ENCODE measurements around the gene PAGE2. TPM values are rescaled to one million over a fixed set of nuclear protein-coding genes. Genes with fewer than 3 reads are reported as not detected.
"Not testable (repeated sequence)": the region's sequence is repeated elsewhere in the genome, so short reads cannot be mapped to it uniquely, and the experiment has no call there.

PAGE2 gene
- polyA plus RNA-seq (2013, experiment 1 of 2): not detected
- not detected for polyA plus RNA-seq (2013, experiment 2 of 2)

GRCh38 chrX:55088795-55089489 lies at the start of gene PAGE2:
Gene PAGE2 (plus strand): TSS chrX:55089018. CDS start chrX:55090021, 1,003 bp downstream.
- 91 to 100% methylated on average over 3 to 9 of the region's 30 CpGs for WGBS, 2 experiments (ENCODE audit: insufficient coverage in 2 of 2)
- no peaks in the 10 kb centered on the region for H3K36me3 ChIP-seq (ENCODE audit: control insufficient read depth, insufficient read depth, low read length)
- H3K9me3 ChIP-seq (ENCODE audit: control insufficient read depth, low read length): no peaks in the 10 kb centered on the region
- H3K27ac ChIP-seq (ENCODE audit: low read depth, low read length, severe bottlenecking): no peak within 1 kb of the TSS
- H3K4me1 ChIP-seq (ENCODE audit: control insufficient read depth, insufficient read depth, low read length, poor library complexity, severe bottlenecking): no peaks in the 10 kb centered on the region
- H3K4me3 ChIP-seq (ENCODE audit: extremely low read depth, insufficient read depth, low read length, poor library complexity, severe bottlenecking): no peak within 1 kb of the TSS

DNA sequence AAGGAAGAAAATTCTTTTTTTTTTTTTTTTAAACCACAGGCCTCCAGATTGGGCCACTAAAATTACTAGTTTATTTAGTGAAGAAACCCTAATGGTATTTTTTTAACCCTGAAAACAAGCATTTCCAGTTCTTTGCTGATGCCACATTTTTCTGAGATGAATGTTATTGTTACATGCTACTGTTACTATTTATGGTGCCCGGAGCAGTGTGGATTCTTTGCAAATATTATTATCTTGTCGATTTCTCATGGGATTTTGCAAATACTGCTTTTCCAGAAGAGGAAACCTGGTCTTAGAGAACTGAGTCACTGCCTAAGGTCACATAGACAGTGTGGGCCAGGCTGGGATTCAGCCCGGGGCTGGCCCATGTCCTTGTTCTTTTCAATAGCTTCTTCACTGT lies 49.3 kb upstream of the PAGE2 start:
- Histone ChIP-seq H3K9me3 (ENCODE audit: control insufficient read depth, low read length) (no peaks in the 10 kb centered on the region), H3K27ac (ENCODE audit: low read depth, low read length, severe bottlenecking) (no peak overlapping the region), H3K36me3 (ENCODE audit: control insufficient read depth, insufficient read depth, low read length) (no peaks in the 10 kb centered on the region), H3K4me1 (ENCODE audit: control insufficient read depth, insufficient read depth, low read length, poor library complexity, severe bottlenecking) (no peaks in the 10 kb centered on the region), H3K4me3 (ENCODE audit: extremely low read depth, insufficient read depth, low read length, poor library complexity, severe bottlenecking) (no peak overlapping the region)
- WGBS, 2 experiments (ENCODE audit: insufficient coverage in 2 of 2): 50 to 92% methylated on average over 1 to 2 of the region's 3 CpGs

- Histone ChIP-seq H3K4me1 (ENCODE audit: control insufficient read depth, insufficient read depth, low read length, poor library complexity, severe bottlenecking) (no peaks in the 10 kb centered on the region), H3K4me3 (ENCODE audit: extremely low read depth, insufficient read depth, low read length, poor library complexity, severe bottlenecking) (no peak overlapping the region), H3K9me3 (ENCODE audit: control insufficient read depth, low read length) (no peaks in the 10 kb centered on the region), H3K36me3 (ENCODE audit: control insufficient read depth, insufficient read depth, low read length) (no peaks in the 10 kb centered on the region), H3K27ac (ENCODE audit: low read depth, low read length, severe bottlenecking) (no peak overlapping the region)
- WGBS, 2 experiments (ENCODE audit: insufficient coverage in 2 of 2): 87% methylated on average over 3 of the region's 6 CpGs; no CpG with 5 or more reads in 1 of the 2 experiments
Observed at GRCh38 chrX:55041514-55041913, 47.3 kb upstream of the PAGE2 start.

DNA sequence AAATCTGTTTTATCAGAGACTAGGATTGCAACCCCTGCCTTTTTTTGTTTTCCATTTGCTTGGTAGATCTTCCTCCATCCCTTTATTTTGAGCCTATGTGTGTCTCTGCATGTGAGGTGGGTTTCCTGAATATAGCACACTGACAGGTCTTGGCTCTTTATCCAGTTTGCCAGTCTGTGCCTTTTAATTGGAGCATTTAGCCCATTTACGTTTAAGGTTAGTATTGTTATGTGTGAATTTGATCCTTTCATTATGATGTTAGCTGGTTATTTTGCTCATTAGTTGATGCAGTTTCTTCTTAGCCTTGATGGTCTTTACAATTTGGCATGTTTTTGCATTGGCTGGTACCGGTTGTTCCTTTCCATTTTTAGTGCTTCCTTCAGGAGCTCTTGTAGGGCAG lies 38.2 kb upstream of the PAGE2 start:
- not testable (repeated sequence) for H3K4me1 ChIP-seq (ENCODE audit: control insufficient read depth, insufficient read depth, low read length, poor library complexity, severe bottlenecking); H3K27ac ChIP-seq (ENCODE audit: low read depth, low read length, severe bottlenecking); H3K36me3 ChIP-seq (ENCODE audit: control insufficient read depth, insufficient read depth, low read length); H3K9me3 ChIP-seq (ENCODE audit: control insufficient read depth, low read length); H3K4me3 ChIP-seq (ENCODE audit: extremely low read depth, insufficient read depth, low read length, poor library complexity, severe bottlenecking)
- WGBS, 2 experiments (ENCODE audit: insufficient coverage in 2 of 2): 100% methylated on average over 1 of the region's 2 CpGs; no CpG with 5 or more reads in 1 of the 2 experiments

DNA sequence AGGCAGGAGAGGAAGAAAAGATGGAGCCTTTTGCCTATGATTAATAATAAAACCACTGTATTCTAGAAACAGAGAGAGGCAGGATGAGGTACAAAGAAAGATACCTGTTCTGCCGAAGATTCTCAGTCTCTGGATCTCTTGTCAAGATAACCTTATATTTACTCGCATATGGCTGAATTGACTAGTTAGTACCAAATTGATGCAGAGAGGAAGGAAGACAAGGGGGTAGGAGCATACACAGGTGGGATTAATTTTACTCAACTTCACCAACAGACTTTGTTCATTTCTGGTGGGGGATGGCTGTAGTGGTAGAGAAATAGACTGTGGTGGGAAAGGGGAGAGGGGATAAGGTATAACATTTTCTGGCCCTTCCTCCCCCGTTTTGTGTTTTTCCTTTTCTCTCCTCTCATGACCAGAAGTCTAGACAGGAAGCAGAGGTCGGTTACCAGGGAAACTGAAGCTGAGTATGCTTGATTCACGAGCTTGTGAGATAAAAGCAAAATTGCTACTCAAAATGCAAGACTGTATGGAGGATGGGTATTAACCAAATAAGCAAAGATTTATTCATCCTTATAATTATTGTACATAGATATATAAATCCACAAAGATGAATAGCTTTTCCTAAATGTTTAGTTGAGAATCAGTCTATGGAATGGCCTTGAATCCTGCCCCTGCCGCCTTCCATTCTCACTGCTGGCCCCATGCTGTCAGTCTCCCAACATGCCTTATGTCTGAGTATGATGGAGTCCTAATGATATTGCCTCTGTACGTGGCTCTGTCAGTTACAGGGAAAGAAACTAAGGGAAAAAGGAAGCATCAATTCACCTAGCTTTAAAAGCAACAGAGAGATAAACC lies 31.8 kb upstream of the PAGE2 start:
- no CpG with 5 or more reads among the region's 7 CpGs for WGBS, 2 experiments (ENCODE audit: insufficient coverage in 2 of 2)
- H3K9me3 ChIP-seq (ENCODE audit: control insufficient read depth, low read length): no peaks in the 10 kb centered on the region
- no peaks in the 10 kb centered on the region for H3K36me3 ChIP-seq (ENCODE audit: control insufficient read depth, insufficient read depth, low read length)
- no peak overlapping the region for H3K27ac ChIP-seq (ENCODE audit: low read depth, low read length, severe bottlenecking)
- H3K4me3 ChIP-seq (ENCODE audit: extremely low read depth, insufficient read depth, low read length, poor library complexity, severe bottlenecking): no peak overlapping the region
- no peaks in the 10 kb centered on the region for H3K4me1 ChIP-seq (ENCODE audit: control insufficient read depth, insufficient read depth, low read length, poor library complexity, severe bottlenecking)

GRCh38 chrX:55057675-55058249 lies 31.1 kb upstream of the PAGE2 start:
- H3K4me3 ChIP-seq (ENCODE audit: extremely low read depth, insufficient read depth, low read length, poor library complexity, severe bottlenecking): no peak overlapping the region
- no peaks in the 10 kb centered on the region for H3K36me3 ChIP-seq (ENCODE audit: control insufficient read depth, insufficient read depth, low read length)
- H3K27ac ChIP-seq (ENCODE audit: low read depth, low read length, severe bottlenecking): no peak overlapping the region
- no peaks in the 10 kb centered on the region for H3K4me1 ChIP-seq (ENCODE audit: control insufficient read depth, insufficient read depth, low read length, poor library complexity, severe bottlenecking)
- no CpG with 5 or more reads among the region's 5 CpGs for WGBS, 2 experiments (ENCODE audit: insufficient coverage in 2 of 2)
- no peaks in the 10 kb centered on the region for H3K9me3 ChIP-seq (ENCODE audit: control insufficient read depth, low read length)

DNA sequence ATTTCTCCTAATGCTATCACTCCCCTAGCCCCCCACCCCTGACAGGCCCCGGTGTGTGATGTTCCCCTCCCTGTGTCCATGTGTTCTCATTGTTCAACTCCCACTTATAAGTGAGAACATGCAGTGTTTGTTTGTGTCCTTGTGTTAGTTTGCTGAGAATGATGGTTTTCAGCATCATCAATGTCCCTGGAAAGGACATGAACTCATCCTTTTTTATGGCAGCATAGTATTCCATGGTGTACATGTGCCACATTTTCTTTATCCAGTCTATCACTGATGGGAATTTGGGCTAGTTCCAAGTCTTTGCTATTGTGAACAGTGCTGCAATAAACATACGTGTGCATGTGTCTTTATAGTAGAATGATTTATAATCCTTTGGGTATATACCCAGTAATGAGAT lies 21.6 kb upstream of the PAGE2 start:
- H3K27ac ChIP-seq (ENCODE audit: low read depth, low read length, severe bottlenecking); H3K36me3 ChIP-seq (ENCODE audit: control insufficient read depth, insufficient read depth, low read length); H3K9me3 ChIP-seq (ENCODE audit: control insufficient read depth, low read length); H3K4me1 ChIP-seq (ENCODE audit: control insufficient read depth, insufficient read depth, low read length, poor library complexity, severe bottlenecking); H3K4me3 ChIP-seq (ENCODE audit: extremely low read depth, insufficient read depth, low read length, poor library complexity, severe bottlenecking): not testable (repeated sequence)
- WGBS, 2 experiments (ENCODE audit: insufficient coverage in 2 of 2): no CpG with 5 or more reads among the region's 2 CpGs

DNA sequence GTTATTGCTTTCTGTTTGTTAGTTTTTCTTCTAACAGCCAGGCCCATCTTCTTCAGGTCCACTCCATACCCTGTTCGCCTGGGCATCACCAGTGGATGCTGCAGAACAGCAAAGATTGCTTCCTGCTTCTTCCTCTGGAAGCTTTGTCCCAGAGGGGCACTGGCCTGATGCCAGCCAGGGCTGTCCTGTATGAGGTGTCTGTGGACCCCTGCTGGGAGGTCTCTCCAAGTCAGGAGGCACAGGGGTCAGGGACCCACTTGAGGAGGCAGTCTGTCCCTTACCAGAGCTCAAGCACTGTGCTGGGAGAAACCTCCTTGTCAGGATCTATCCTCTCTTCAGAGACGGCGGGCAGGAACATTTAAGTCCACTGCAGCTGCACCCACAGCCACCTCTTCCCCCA lies 16.5 kb upstream of the PAGE2 start:
- Histone ChIP-seq H3K4me3 (ENCODE audit: extremely low read depth, insufficient read depth, low read length, poor library complexity, severe bottlenecking) (no peak overlapping the region), H3K36me3 (ENCODE audit: control insufficient read depth, insufficient read depth, low read length) (no peaks in the 10 kb centered on the region), H3K9me3 (ENCODE audit: control insufficient read depth, low read length) (no peaks in the 10 kb centered on the region), H3K27ac (ENCODE audit: low read depth, low read length, severe bottlenecking) (no peak overlapping the region), H3K4me1 (ENCODE audit: control insufficient read depth, insufficient read depth, low read length, poor library complexity, severe bottlenecking) (no peaks in the 10 kb centered on the region)
- WGBS, 2 experiments (ENCODE audit: insufficient coverage in 2 of 2): 100% methylated on average over 2 of the region's 3 CpGs; no CpG with 5 or more reads in 1 of the 2 experiments

DNA sequence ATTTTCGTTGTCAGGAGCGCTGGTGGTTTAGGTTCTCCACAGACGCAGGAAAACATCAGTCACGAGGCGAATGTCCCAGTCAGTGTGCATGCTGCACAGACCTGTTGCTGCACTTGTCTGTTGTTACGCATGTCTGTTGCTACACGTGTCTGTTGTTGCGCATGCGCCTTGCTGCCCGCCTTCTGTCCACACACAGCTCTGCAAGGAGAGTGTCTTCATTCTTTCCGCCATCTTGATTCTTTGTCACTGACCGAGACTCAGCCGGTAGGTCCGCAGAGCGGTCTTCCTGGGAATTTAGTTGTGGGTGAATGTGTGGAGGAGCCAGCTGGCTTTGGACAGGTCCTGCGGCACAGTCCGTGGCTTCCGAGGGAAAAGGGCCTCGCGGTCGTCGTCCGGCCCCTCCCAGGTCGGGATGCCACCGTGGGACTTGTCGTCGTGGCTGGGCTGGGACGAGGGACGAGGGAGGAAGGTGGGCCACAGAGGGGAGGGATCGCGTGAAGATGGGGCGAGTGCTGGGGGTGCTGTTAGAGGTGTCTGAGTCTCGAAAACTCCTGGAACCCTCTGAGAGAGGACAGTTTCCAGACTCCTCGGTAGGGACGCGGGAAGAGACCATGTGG lies 13.9 kb upstream of the PAGE2 start, which contains the start of gene PAGE2B:
Gene PAGE2B, plus strand, starts transcription at position 180 of the 617 bp plus-strand sequence. CDS start 1,012 bp downstream, outside the sequence.
- WGBS, 2 experiments (ENCODE audit: insufficient coverage in 2 of 2): 93 to 96% methylated on average over 11 to 26 of the region's 36 CpGs

GRCh38 chrX:55098691-55099090 lies 9.9 kb downstream of the PAGE2 start:
- no peaks in the 10 kb centered on the region for H3K36me3 ChIP-seq (ENCODE audit: control insufficient read depth, insufficient read depth, low read length)
- no peak overlapping the region for H3K27ac ChIP-seq (ENCODE audit: low read depth, low read length, severe bottlenecking)
- WGBS, 2 experiments (ENCODE audit: insufficient coverage in 2 of 2): 70% methylated on average over 1 of the region's 2 CpGs; no CpG with 5 or more reads in 1 of the 2 experiments
- no peak overlapping the region for H3K4me3 ChIP-seq (ENCODE audit: extremely low read depth, insufficient read depth, low read length, poor library complexity, severe bottlenecking)
- H3K4me1 ChIP-seq (ENCODE audit: control insufficient read depth, insufficient read depth, low read length, poor library complexity, severe bottlenecking): no peaks in the 10 kb centered on the region
- no peaks in the 10 kb centered on the region for H3K9me3 ChIP-seq (ENCODE audit: control insufficient read depth, low read length)

More for the DNA sequence above, 13.9 kb upstream of the PAGE2 start, which contains the start of gene PAGE2B:
- H3K4me3 ChIP-seq (ENCODE audit: extremely low read depth, insufficient read depth, low read length, poor library complexity, severe bottlenecking): no peak within 1 kb of the TSS
- no peaks in the 10 kb centered on the region for H3K4me1 ChIP-seq (ENCODE audit: control insufficient read depth, insufficient read depth, low read length, poor library complexity, severe bottlenecking)
- no peak within 1 kb of the TSS for H3K27ac ChIP-seq (ENCODE audit: low read depth, low read length, severe bottlenecking)
- H3K9me3 ChIP-seq (ENCODE audit: control insufficient read depth, low read length): no peaks in the 10 kb centered on the region
- no peaks in the 10 kb centered on the region for H3K36me3 ChIP-seq (ENCODE audit: control insufficient read depth, insufficient read depth, low read length)

Measured in mesodermal cell (in vitro differentiated cells).